GM13977 (cell line): Measurements from ENCODE around the gene ARFGAP1.

Source experiments
- DNase-seq: peaks from one replicate; pipeline ENCODE4 v3.0.0; 2012; ENCODE audit warnings: low spot score
- CTCF ChIP-seq: IDR thresholded peaks from 2 replicates; pipeline ENCODE4 v1.5.1; 2012; ENCODE audit warnings: mild to moderate bottlenecking, control low read depth; ENCODE audit not compliant: insufficient read depth; ENCODE audit errors: extremely low read depth, missing control alignments
- in situ Hi-C: fragments of 300-500 bp; cut with MboI; formaldehyde crosslinking; loops from one replicate; pipeline ENCODE4 v1.12.0; 2022; ENCODE audit warnings: low sequenced_read_pairs, low pct_unique_long_range_greater_than_20kb, mixed read lengths, inconsistent platforms; ENCODE audit not compliant: unreplicated experiment

Gene ARFGAP1

GRCh38 chr20:63335711-63336110 is 63.1 kb downstream of the ARFGAP1 start:
- no peak for TF ChIP-seq CTCF
- in situ Hi-C loops: loop anchor here (25.0 kb wide), 1 partner anchor 98 kb away; the partner anchor contains the start of gene BIRC7
- DNase-seq: no peak

- DNase-seq: no peak
- no peak for TF ChIP-seq CTCF
- in situ Hi-C loops: loop anchor here (25.0 kb wide), 1 partner anchor 99 kb away; the partner anchor contains the start of gene BIRC7
Observed at GRCh38 chr20:63336232-63336752, 63.7 kb downstream of the ARFGAP1 start.

GRCh38 chr20:63337786-63338420 is 65.3 kb downstream of the ARFGAP1 start:
- TF ChIP-seq CTCF: no peak
- in situ Hi-C loops: loop anchor here (25.0 kb wide), 1 partner anchor 101 kb away; the partner anchor contains the start of gene BIRC7
- DNase-seq: no peak
